ENCODE results near the gene LETM1. TPM values are rescaled to one million over a fixed set of nuclear protein-coding genes. Genes with fewer than 3 reads are reported as not detected.

LETM1 gene
- total and polyA plus RNA-seq, 2 experiments from 2014 or later = 23.3 to 68.9 TPM

DNA sequence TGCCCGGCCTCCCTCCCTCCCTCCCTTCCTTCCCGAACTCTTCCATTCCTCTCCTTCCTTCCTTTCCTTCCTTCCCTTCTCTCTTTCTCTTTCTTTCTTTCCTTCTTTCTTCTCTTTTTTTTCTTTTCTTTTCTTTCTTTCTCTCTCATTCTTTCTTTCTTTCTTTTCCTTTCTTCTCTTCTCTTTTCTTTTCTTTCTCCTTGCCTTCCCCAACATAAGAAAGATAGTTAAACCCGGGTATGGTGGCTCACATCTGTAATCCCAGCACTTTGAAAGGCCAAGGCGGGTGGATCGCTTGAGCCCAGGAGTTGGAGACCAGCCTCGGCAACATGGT lies 40.7 kb upstream of the LETM1 start:
- Histone ChIP-seq H2AFZ (no peak overlapping the region), H3K36me3 (ENCODE audit: insufficient read depth) (0 out of 2 replicates have a peak, but pooled peaks cover 10% of the 10 kb centered on the region), H3K79me2 (replicated peaks; ENCODE audit: insufficient read depth) (peaks cover 76% of the 10 kb centered on the region), H3K9me2 (ENCODE audit: insufficient read depth) (no peaks in the 10 kb centered on the region), H3F3A (replicated peaks; ENCODE audit: low read depth) (no peaks in the 10 kb centered on the region; the same call in 1 of the 2 replicates), H3K4me1 (ENCODE audit: insufficient read depth) (no peaks in the 10 kb centered on the region; the same call in 1 of the 2 replicates), H3K27ac (ENCODE audit: low read depth) (no peak overlapping the region), H3K4me3 (no peak overlapping the region), H4K20me1 (replicated peaks; ENCODE audit: insufficient read depth) (peaks cover 79% of the 10 kb centered on the region), H3K4me2 (no peak overlapping the region), H3K27me3 (ENCODE audit: insufficient read depth) (no peaks in the 10 kb centered on the region)
- ATAC-seq (no peak), DNase-seq (ENCODE audit: low spot score) (no peak)
- H3K27me3 Mint-ChIP-seq (ENCODE audit: insufficient read depth, low read depth, poor library complexity) = peaks cover 7% of the 10 kb centered on the region
- H3K27ac Mint-ChIP-seq = no peak overlapping the region
- H3K4me3 Mint-ChIP-seq = no peak overlapping the region
- peaks cover 27% of the 10 kb centered on the region for H3K36me3 Mint-ChIP-seq (ENCODE audit: low read depth)
- H3K9me3 Mint-ChIP-seq = no peaks in the 10 kb centered on the region
- peaks cover 6% of the 10 kb centered on the region; the same call in 2 of the 3 replicates for H3K4me1 Mint-ChIP-seq
- TF ChIP-seq, protein P1, sequence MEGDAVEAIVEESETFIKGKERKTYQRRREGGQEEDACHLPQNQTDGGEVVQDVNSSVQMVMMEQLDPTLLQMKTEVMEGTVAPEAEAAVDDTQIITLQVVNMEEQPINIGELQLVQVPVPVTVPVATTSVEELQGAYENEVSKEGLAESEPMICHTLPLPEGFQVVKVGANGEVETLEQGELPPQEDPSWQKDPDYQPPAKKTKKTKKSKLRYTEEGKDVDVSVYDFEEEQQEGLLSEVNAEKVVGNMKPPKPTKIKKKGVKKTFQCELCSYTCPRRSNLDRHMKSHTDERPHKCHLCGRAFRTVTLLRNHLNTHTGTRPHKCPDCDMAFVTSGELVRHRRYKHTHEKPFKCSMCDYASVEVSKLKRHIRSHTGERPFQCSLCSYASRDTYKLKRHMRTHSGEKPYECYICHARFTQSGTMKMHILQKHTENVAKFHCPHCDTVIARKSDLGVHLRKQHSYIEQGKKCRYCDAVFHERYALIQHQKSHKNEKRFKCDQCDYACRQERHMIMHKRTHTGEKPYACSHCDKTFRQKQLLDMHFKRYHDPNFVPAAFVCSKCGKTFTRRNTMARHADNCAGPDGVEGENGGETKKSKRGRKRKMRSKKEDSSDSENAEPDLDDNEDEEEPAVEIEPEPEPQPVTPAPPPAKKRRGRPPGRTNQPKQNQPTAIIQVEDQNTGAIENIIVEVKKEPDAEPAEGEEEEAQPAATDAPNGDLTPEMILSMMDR (conservative IDR thresholded peaks at IDR 0.05; ENCODE audit: low read depth in 2 of 2) = no peak
- TF ChIP-seq, protein P2, sequence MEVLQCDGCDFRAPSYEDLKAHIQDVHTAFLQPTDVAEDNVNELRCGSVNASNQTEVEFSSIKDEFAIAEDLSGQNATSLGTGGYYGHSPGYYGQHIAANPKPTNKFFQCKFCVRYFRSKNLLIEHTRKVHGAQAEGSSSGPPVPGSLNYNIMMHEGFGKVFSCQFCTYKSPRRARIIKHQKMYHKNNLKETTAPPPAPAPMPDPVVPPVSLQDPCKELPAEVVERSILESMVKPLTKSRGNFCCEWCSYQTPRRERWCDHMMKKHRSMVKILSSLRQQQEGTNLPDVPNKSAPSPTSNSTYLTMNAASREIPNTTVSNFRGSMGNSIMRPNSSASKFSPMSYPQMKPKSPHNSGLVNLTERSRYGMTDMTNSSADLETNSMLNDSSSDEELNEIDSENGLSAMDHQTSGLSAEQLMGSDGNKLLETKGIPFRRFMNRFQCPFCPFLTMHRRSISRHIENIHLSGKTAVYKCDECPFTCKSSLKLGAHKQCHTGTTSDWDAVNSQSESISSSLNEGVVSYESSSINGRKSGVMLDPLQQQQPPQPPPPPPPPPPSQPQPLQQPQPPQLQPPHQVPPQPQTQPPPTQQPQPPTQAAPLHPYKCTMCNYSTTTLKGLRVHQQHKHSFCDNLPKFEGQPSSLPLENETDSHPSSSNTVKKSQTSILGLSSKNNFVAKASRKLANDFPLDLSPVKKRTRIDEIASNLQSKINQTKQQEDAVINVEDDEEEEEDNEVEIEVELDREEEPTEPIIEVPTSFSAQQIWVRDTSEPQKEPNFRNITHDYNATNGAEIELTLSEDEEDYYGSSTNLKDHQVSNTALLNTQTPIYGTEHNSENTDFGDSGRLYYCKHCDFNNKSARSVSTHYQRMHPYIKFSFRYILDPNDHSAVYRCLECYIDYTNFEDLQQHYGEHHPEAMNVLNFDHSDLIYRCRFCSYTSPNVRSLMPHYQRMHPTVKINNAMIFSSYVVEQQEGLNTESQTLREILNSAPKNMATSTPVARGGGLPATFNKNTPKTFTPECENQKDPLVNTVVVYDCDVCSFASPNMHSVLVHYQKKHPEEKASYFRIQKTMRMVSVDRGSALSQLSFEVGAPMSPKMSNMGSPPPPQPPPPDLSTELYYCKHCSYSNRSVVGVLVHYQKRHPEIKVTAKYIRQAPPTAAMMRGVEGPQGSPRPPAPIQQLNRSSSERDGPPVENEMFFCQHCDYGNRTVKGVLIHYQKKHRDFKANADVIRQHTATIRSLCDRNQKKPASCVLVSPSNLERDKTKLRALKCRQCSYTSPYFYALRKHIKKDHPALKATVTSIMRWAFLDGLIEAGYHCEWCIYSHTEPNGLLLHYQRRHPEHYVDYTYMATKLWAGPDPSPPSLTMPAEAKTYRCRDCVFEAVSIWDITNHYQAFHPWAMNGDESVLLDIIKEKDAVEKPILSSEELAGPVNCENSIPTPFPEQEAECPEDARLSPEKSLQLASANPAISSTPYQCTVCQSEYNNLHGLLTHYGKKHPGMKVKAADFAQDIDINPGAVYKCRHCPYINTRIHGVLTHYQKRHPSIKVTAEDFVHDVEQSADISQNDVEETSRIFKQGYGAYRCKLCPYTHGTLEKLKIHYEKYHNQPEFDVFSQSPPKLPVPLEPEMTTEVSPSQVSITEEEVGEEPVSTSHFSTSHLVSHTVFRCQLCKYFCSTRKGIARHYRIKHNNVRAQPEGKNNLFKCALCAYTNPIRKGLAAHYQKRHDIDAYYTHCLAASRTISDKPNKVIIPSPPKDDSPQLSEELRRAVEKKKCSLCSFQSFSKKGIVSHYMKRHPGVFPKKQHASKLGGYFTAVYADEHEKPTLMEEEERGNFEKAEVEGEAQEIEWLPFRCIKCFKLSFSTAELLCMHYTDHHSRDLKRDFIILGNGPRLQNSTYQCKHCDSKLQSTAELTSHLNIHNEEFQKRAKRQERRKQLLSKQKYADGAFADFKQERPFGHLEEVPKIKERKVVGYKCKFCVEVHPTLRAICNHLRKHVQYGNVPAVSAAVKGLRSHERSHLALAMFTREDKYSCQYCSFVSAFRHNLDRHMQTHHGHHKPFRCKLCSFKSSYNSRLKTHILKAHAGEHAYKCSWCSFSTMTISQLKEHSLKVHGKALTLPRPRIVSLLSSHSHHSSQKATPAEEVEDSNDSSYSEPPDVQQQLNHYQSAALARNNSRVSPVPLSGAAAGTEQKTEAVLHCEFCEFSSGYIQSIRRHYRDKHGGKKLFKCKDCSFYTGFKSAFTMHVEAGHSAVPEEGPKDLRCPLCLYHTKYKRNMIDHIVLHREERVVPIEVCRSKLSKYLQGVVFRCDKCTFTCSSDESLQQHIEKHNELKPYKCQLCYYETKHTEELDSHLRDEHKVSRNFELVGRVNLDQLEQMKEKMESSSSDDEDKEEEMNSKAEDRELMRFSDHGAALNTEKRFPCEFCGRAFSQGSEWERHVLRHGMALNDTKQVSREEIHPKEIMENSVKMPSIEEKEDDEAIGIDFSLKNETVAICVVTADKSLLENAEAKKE (CRISPR knock-in tag; IDR thresholded peaks at IDR 0.05) = no peak
- TF ChIP-seq, protein P3, sequence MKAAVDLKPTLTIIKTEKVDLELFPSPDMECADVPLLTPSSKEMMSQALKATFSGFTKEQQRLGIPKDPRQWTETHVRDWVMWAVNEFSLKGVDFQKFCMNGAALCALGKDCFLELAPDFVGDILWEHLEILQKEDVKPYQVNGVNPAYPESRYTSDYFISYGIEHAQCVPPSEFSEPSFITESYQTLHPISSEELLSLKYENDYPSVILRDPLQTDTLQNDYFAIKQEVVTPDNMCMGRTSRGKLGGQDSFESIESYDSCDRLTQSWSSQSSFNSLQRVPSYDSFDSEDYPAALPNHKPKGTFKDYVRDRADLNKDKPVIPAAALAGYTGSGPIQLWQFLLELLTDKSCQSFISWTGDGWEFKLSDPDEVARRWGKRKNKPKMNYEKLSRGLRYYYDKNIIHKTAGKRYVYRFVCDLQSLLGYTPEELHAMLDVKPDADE (IDR thresholded peaks at IDR 0.05) = no peak
- TF ChIP-seq EZH2phosphoT487 (IDR thresholded peaks at IDR 0.05; ENCODE audit: unreplicated experiment) (no peak), EZH2 (IDR thresholded peaks at IDR 0.05; ENCODE audit: low read depth, unreplicated experiment) (no peak), JUNB (IDR thresholded peaks at IDR 0.05; ENCODE audit: unreplicated experiment) (no peak), POLR2AphosphoS5 (IDR thresholded peaks at IDR 0.05; ENCODE audit: low read depth) (no peak), ZNF114 (CRISPR knock-in tag; IDR thresholded peaks at IDR 0.05) (no peak), STAT1 (IDR thresholded peaks at IDR 0.05; ENCODE audit: unreplicated experiment) (no peak), ZNF331 (CRISPR knock-in tag; IDR thresholded peaks at IDR 0.05; ENCODE audit: low read depth) (no peak)
- TF ChIP-seq, protein P4, sequence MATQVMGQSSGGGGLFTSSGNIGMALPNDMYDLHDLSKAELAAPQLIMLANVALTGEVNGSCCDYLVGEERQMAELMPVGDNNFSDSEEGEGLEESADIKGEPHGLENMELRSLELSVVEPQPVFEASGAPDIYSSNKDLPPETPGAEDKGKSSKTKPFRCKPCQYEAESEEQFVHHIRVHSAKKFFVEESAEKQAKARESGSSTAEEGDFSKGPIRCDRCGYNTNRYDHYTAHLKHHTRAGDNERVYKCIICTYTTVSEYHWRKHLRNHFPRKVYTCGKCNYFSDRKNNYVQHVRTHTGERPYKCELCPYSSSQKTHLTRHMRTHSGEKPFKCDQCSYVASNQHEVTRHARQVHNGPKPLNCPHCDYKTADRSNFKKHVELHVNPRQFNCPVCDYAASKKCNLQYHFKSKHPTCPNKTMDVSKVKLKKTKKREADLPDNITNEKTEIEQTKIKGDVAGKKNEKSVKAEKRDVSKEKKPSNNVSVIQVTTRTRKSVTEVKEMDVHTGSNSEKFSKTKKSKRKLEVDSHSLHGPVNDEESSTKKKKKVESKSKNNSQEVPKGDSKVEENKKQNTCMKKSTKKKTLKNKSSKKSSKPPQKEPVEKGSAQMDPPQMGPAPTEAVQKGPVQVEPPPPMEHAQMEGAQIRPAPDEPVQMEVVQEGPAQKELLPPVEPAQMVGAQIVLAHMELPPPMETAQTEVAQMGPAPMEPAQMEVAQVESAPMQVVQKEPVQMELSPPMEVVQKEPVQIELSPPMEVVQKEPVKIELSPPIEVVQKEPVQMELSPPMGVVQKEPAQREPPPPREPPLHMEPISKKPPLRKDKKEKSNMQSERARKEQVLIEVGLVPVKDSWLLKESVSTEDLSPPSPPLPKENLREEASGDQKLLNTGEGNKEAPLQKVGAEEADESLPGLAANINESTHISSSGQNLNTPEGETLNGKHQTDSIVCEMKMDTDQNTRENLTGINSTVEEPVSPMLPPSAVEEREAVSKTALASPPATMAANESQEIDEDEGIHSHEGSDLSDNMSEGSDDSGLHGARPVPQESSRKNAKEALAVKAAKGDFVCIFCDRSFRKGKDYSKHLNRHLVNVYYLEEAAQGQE (IDR thresholded peaks at IDR 0.05; ENCODE audit: unreplicated experiment) = no peak

All from GM23338 (cell line).